Tibial nerve (tissue), 4 donors: Measurements from ENCODE around the gene FOXJ3. TPM values are rescaled to one million over a fixed set of nuclear protein-coding genes. Genes with fewer than 3 reads are reported as not detected.

Experiments
- DNase-seq, 2 donors: peaks; one replicate each; pipeline ENCODE4 v3.0.0-alpha.2; 2019; ENCODE audit warnings: low spot score in 2 of 2
- H3K27ac ChIP-seq, 4 donors: fragments of 200-600 bp; sonication (generic) in 3 of 4; one replicate each; pipeline ENCODE4 v1.5.1; 2017 to 2019; ENCODE audit warnings: mild to moderate bottlenecking in 1 of 4
- H3K27me3 ChIP-seq, 2 donors: fragments of 200-600 bp; sonication (generic) in 1 of 2; one replicate each; pipeline versions ENCODE4 v1.5.1 to v1.6.0; 2017 to 2019
- H3K36me3 ChIP-seq, 3 donors: fragments of 200-600 bp; sonication (generic); one replicate each; pipeline ENCODE4 v1.5.1; 2018 to 2019
- H3K4me1 ChIP-seq, 4 donors: fragments of 200-600 bp; sonication (generic) in 3 of 4; one replicate each; pipeline ENCODE4 v1.5.1; 2017 to 2019
- H3K4me3 ChIP-seq, 4 donors: fragments of 200-600 bp; sonication (generic) in 3 of 4; one replicate each; pipeline ENCODE4 v1.5.1; 2017 to 2019; ENCODE audit warnings: mild to moderate bottlenecking in 1 of 4, moderate library complexity in 1 of 4
- H3K9me3 ChIP-seq, 4 donors: fragments of 200-600 bp; sonication (generic) in 3 of 4; one replicate each; pipeline ENCODE4 v1.5.1; 2017 to 2019
- CTCF ChIP-seq, 5 experiments: fragments of 200-600 bp in 3 of 5; fragments of 450-650 bp in 2 of 5; sonication (generic) in 3 of 5; IDR thresholded peaks; one replicate each; pipeline ENCODE4 v1.5.1; 2016 to 2019; ENCODE audit warnings: antibody characterized with exemption in 5 of 5, mild to moderate bottlenecking in 3 of 5, moderate library complexity in 2 of 5
- EP300 ChIP-seq, 2 donors: sonication (generic); formaldehyde crosslinking; IDR thresholded peaks; one replicate each; pipeline ENCODE4 v1.6.1; 2017; ENCODE audit warnings: antibody characterized with exemption in 2 of 2, mild to moderate bottlenecking in 1 of 2
- POLR2A ChIP-seq, 2 donors: fragments of 450-650 bp; IDR thresholded peaks; one replicate each; pipeline ENCODE4 v1.6.1; 2017; ENCODE audit warnings: antibody characterized with exemption in 2 of 2, mild to moderate bottlenecking in 2 of 2, moderate library complexity in 2 of 2
- WGBS, 2 donors: methylation state at CpG; one replicate each; pipeline ENCODE4 v1.1.5; 2018; 5-methylcytosine and 5-hydroxymethylcytosine counted together
- total RNA-seq, 4 donors: library from RNA; depleted of rRNA; stranded (reverse); fragments of >200 nt; gene quantifications; one replicate each; pipeline ENCODE4 v1.1.0, GENCODE V29; 2016

FOXJ3 gene
- total RNA-seq, 4 donors from 2014 or later: 42.7 to 68.1 (median 64.5) TPM

GRCh38 chr1:42130061-42130660, 204.9 kb downstream of the FOXJ3 start:
- Histone ChIP-seq H3K4me3 (no peak overlapping the region), H3K27ac (no peak overlapping the region), H3K27me3 (peaks cover 0 to 5% of the 10 kb centered on the region in 2 donors), H3K9me3 (no peaks in the 10 kb centered on the region), H3K36me3 (no peaks in the 10 kb centered on the region), H3K4me1 (no peaks in the 10 kb centered on the region)
- WGBS, 2 donors: 60 to 62% methylated on average over 5 of the region's 5 CpGs
- TF ChIP-seq EP300 (IDR thresholded peaks at IDR 0.05): no peak
- no peak for TF ChIP-seq POLR2A (IDR thresholded peaks at IDR 0.05)
- no peak for TF ChIP-seq CTCF (IDR thresholded peaks at IDR 0.05)
- no peak for DNase-seq

- 82 to 86% methylated on average over 3 of the region's 3 CpGs for WGBS, 2 donors
- TF ChIP-seq CTCF (IDR thresholded peaks at IDR 0.05) (no peak), EP300 (IDR thresholded peaks at IDR 0.05) (no peak), POLR2A (IDR thresholded peaks at IDR 0.05) (no peak)
- H3K9me3 ChIP-seq: no peaks in the 10 kb centered on the region
- H3K4me3 ChIP-seq: no peak overlapping the region
- H3K4me1 ChIP-seq: no peaks in the 10 kb centered on the region
- no peaks in the 10 kb centered on the region for H3K36me3 ChIP-seq
- no peak overlapping the region for H3K27ac ChIP-seq
- no peak for DNase-seq
- H3K27me3 ChIP-seq: no peaks in the 10 kb centered on the region
Measured at GRCh38 chr1:42128964-42129363, 206.1 kb downstream of the FOXJ3 start.

- H3K36me3 ChIP-seq: no peaks in the 10 kb centered on the region
- H3K4me3 ChIP-seq: no peak overlapping the region
- H3K9me3 ChIP-seq: no peaks in the 10 kb centered on the region
- TF ChIP-seq POLR2A (IDR thresholded peaks at IDR 0.05) (no peak), CTCF (IDR thresholded peaks at IDR 0.05) (no peak), EP300 (IDR thresholded peaks at IDR 0.05) (no peak)
- whole genome bisulfite sequencing, 2 donors: 32 to 33% methylated on average over 2 of the region's 2 CpGs
- H3K27me3 ChIP-seq: no peaks in the 10 kb centered on the region
- no peak overlapping the region for H3K27ac ChIP-seq
- no peak for DNase-seq
- H3K4me1 ChIP-seq: no peaks in the 10 kb centered on the region
Measured at GRCh38 chr1:42128499-42128898, 206.5 kb downstream of the FOXJ3 start.

GRCh38 chr1:42127767-42128166, 207.3 kb downstream of the FOXJ3 start:
- no peaks in the 10 kb centered on the region for H3K36me3 ChIP-seq
- no peak for TF ChIP-seq CTCF (IDR thresholded peaks at IDR 0.05)
- TF ChIP-seq POLR2A (IDR thresholded peaks at IDR 0.05): no peak
- no peak overlapping the region for H3K4me3 ChIP-seq
- H3K9me3 ChIP-seq: no peaks in the 10 kb centered on the region
- no peak for DNase-seq
- 72 to 81% methylated on average over 6 of the region's 6 CpGs for WGBS, 2 donors
- no peaks in the 10 kb centered on the region for H3K27me3 ChIP-seq
- no peaks in the 10 kb centered on the region for H3K4me1 ChIP-seq
- no peak overlapping the region for H3K27ac ChIP-seq

Other genes starting within 250 kb of the FOXJ3 start
- gene GUCA2B, start 181.8 kb downstream of the FOXJ3 start, total RNA-seq: not detected
- gene GUCA2A, start 170.5 kb downstream of the FOXJ3 start, total RNA-seq: not detected
- 1 to 10 TPM in 2 of 4 donors, under 1 TPM in 1, not detected in 1; 0.30 to 3.1 (median 2.2) TPM for gene RIMKLA, start 45.6 kb upstream of the FOXJ3 start, total RNA-seq
- gene ZMYND12, start 120.8 kb upstream of the FOXJ3 start, total RNA-seq: 1 to 10 TPM in 2 of 4 donors, under 1 TPM in 1, not detected in 1; 0.42 to 2.9 (median 1.3) TPM
- 10 to 100 TPM; 21.8 to 50.1 (median 43.0) TPM for gene PPCS, start 121.3 kb upstream of the FOXJ3 start, total RNA-seq
- 10 to 100 TPM in 1 of 4 donors, 1 to 10 TPM in 3; 2.7 to 13.3 (median 7.1) TPM for gene CCDC30, start 128.1 kb upstream of the FOXJ3 start, total RNA-seq